GM23248 (cell line): ENCODE results near the gene SLC12A7. TPM values are rescaled to one million over a fixed set of nuclear protein-coding genes. Genes with fewer than 3 reads are reported as not detected.

ENCODE experiments used
- DNase-seq: peaks from one replicate; pipeline ENCODE4 v3.0.0-alpha.2; 2015
- H2AFZ ChIP-seq: fragments of 200-600 bp; sonication (generic); 2 replicates; pipeline ENCODE4 v1.6.1; 2016; ENCODE audit warnings: antibody characterized with exemption
- H3F3A ChIP-seq: fragments of 200-600 bp; sonication (generic); 2 replicates; pipeline ENCODE4 v1.6.1; 2016; ENCODE audit warnings: mild to moderate bottlenecking, antibody characterized with exemption, mixed run types; ENCODE audit not compliant: insufficient read depth
- H3K27ac ChIP-seq: fragments of 200-600 bp; sonication (generic); 2 replicates; pipeline ENCODE4 v1.5.1; 2016; ENCODE audit warnings: mild to moderate bottlenecking
- H3K27me3 ChIP-seq: fragments of 200-600 bp; sonication (generic); replicated peaks from 2 replicates; pipeline ENCODE4 v1.6.1; 2016; ENCODE audit warnings: mild to moderate bottlenecking; ENCODE audit not compliant: insufficient read depth
- H3K36me3 ChIP-seq: fragments of 200-600 bp; sonication (generic); 2 replicates; pipeline ENCODE4 v1.6.1; 2016; ENCODE audit warnings: low read depth, mild to moderate bottlenecking
- H3K4me1 ChIP-seq: fragments of 200-600 bp; sonication (generic); 2 replicates; pipeline ENCODE4 v1.6.1; 2016; ENCODE audit warnings: mild to moderate bottlenecking; ENCODE audit not compliant: insufficient read depth
- H3K4me2 ChIP-seq: fragments of 200-600 bp; sonication (generic); one replicate; pipeline ENCODE4 v1.6.1; 2016; ENCODE audit warnings: mild to moderate bottlenecking; ENCODE audit not compliant: unreplicated experiment
- H3K4me3 ChIP-seq: fragments of 200-600 bp; sonication (generic); 2 replicates; pipeline ENCODE4 v1.5.1; 2016; ENCODE audit warnings: mild to moderate bottlenecking
- H3K79me2 ChIP-seq: fragments of 200-600 bp; sonication (generic); 2 replicates; pipeline ENCODE4 v1.6.1; 2016; ENCODE audit warnings: mild to moderate bottlenecking; ENCODE audit not compliant: insufficient read depth
- H3K9ac ChIP-seq: fragments of 200-600 bp; sonication (generic); 2 replicates; pipeline ENCODE4 v1.6.1; 2016; ENCODE audit warnings: mild to moderate bottlenecking
- H3K9me2 ChIP-seq: fragments of 200-600 bp; sonication (generic); 2 replicates; pipeline ENCODE4 v1.6.1; 2016; ENCODE audit warnings: mixed run types, mild to moderate bottlenecking, moderate library complexity; ENCODE audit not compliant: insufficient read depth
- H3K9me3 ChIP-seq: fragments of 200-600 bp; sonication (generic); one replicate; pipeline ENCODE4 v1.6.1; 2017; ENCODE audit warnings: low read depth
- H4K20me1 ChIP-seq: fragments of 200-600 bp; sonication (generic); 2 replicates; pipeline ENCODE4 v1.6.0; 2016; ENCODE audit not compliant: insufficient read depth
- EZH2 ChIP-seq: fragments of 200-600 bp; sonication (generic); IDR thresholded peaks from 2 replicates; pipeline ENCODE4 v1.6.1; 2018; ENCODE audit warnings: antibody characterized with exemption, mild to moderate bottlenecking; ENCODE audit not compliant: insufficient read depth, poor library complexity, severe bottlenecking
- EZH2phosphoT487 ChIP-seq: fragments of 200-600 bp; sonication (generic); IDR thresholded peaks from 2 replicates; pipeline ENCODE4 v1.6.1; 2018; ENCODE audit warnings: antibody characterized with exemption, moderate library complexity, mild to moderate bottlenecking, low read depth; ENCODE audit not compliant: insufficient read depth
- WGBS, 2 experiments: methylation state at CpG; one replicate each; pipeline ENCODE4 v1.1.6; 2015 to 2017; ENCODE audit warnings: low lambda C conversion rate in 2 of 2, low coverage in 1 of 2; ENCODE audit errors: missing lambda C conversion rate in 2 of 2; 5-methylcytosine and 5-hydroxymethylcytosine counted together
- in situ Hi-C: fragments of 300-500 bp; cut with MboI; formaldehyde crosslinking; loops from 2 replicates; pipeline ENCODE4 v1.15.0; 2020
- polyA plus RNA-seq: library from polyadenylated mRNA; unstranded; fragments of >200 nt; fragmentation: Nextera tagmentation; extraction: Ambion mirVana; gene quantifications from 2 replicates; pipeline ENCODE4 v1.2.1, GENCODE V29; 2016
- total RNA-seq: library from RNA; depleted of rRNA; stranded (reverse); fragments of >200 nt; shearing (Covaris generic); gene quantifications from 2 replicates; pipeline ENCODE4 v1.2.3, GENCODE V29; 2014

The SLC12A7 gene
- total and polyA plus RNA-seq, 2 experiments from 2014 or later: 0.75 to 1.9 TPM

DNA sequence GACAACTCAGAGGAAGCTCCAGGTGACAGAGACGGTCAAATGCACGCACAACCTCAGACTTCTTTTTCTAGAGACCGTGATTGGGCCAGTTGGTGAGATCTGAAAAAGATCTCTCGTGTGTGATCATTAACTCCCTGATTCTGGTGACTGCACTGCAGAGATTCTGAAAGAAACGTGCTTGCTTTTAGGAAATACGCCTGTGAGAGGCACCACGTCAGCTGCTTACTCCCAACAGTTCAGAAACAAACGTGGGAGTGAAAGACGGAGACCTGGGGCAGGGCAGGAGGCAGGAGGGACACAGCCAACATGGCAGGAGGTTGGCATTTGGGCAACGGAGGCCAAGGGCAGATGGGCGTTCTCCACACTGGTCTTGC is 15.9 kb downstream of the SLC12A7 start:
- WGBS, 2 experiments: 84 to 87% methylated on average over 11 of the region's 11 CpGs
- H3K4me2 ChIP-seq: no peak overlapping the region
- no peak overlapping the region for H3K27ac ChIP-seq
- H3K4me3 ChIP-seq: no peak overlapping the region
- no peaks in the 10 kb centered on the region for H3K79me2 ChIP-seq
- DNase-seq: no peak
- no peak overlapping the region for H2AFZ ChIP-seq
- H3K9ac ChIP-seq: no peak overlapping the region
- H3K9me3 ChIP-seq: no peaks in the 10 kb centered on the region
- no peaks in the 10 kb centered on the region; the same call in 1 of the 2 replicates for H3K27me3 ChIP-seq
- no peaks in the 10 kb centered on the region for H3K9me2 ChIP-seq
- H4K20me1 ChIP-seq: no peaks in the 10 kb centered on the region
- TF ChIP-seq EZH2phosphoT487: no peak
- TF ChIP-seq EZH2: no peak
- H3K4me1 ChIP-seq: no peaks in the 10 kb centered on the region
- in situ Hi-C loops: no loop called here
- no peaks in the 10 kb centered on the region for H3K36me3 ChIP-seq
- H3F3A ChIP-seq: no peaks in the 10 kb centered on the region

DNA sequence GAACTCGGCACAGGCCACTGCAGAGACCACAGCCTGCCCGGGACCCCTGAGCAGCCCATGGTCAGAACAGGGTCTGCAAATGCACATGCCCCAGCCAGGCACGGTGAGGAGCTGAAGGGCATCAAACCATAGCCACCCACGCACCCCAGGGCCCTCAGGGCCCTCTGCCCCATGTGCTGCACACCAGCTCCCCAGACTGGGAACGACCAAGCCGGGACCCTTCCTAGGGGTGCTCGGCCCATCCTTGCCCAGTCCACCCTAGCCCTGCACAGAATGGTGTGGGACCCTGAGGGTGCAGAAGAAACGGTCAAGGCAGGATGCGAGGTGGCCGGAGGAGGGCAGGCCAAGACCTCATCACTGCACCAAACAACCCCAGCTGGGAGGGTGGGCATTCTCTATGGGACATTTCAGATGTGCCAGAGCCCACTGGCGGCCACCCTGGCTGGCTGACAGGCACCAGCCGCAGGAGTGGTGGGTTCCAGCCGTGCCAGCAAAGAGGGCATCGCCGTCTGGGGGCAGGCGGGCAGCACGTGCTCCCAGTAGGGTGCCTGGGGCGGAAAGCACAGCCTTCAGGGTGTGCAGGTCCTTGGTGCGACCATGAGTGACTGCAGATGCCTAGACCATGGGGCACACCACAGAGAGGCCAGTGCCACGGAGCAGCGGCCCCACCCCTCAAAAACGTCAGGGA is 16.4 kb downstream of the SLC12A7 start:
- Histone ChIP-seq H3K36me3 (no peaks in the 10 kb centered on the region), H4K20me1 (no peaks in the 10 kb centered on the region), H3K4me3 (no peak overlapping the region), H2AFZ (no peak overlapping the region), H3K4me1 (no peaks in the 10 kb centered on the region), H3K27me3 (no peaks in the 10 kb centered on the region; the same call in 1 of the 2 replicates), H3K9ac (no peak overlapping the region), H3K9me2 (no peaks in the 10 kb centered on the region), H3K79me2 (no peaks in the 10 kb centered on the region), H3K4me2 (no peak overlapping the region), H3K9me3 (no peaks in the 10 kb centered on the region), H3F3A (no peaks in the 10 kb centered on the region), H3K27ac (no peak overlapping the region)
- DNase-seq: no peak
- in situ Hi-C loops: no loop called here
- no peak for TF ChIP-seq EZH2phosphoT487
- TF ChIP-seq EZH2: no peak
- 82 to 89% methylated on average over 22 of the region's 22 CpGs for WGBS, 2 experiments

DNA sequence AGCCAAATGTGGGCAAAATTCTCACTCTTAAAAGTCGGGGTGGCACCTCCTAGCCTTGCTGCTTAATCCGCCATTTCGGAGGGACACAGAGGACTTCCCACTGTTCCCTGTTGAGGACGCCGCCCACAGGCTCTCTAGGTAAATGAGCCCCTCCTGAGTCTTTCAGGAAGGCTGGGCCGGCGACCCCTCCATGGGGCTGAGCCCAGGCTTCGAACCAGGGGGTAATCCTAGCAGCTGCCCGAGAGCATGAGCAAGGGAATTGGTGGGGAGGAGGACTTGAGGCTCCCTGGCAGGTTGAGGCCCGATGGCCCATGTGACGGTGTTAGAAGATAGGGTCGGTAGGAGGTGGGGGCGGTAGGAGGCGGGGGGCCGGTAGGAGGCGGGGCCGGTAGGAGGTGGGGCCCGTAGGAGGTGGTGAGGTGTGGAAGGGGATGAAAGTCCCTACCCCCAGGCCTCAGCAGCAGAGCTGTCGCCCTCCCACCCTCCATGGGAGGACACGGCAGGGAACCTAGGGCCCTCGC is 17.1 kb downstream of the SLC12A7 start:
- Histone ChIP-seq H3K36me3 (no peaks in the 10 kb centered on the region), H3K9ac (no peak overlapping the region), H3K4me3 (no peak overlapping the region), H3K9me2 (no peaks in the 10 kb centered on the region), H2AFZ (no peak overlapping the region), H3K4me2 (no peak overlapping the region), H3K27me3 (no peaks in the 10 kb centered on the region; the same call in 1 of the 2 replicates), H3K79me2 (no peaks in the 10 kb centered on the region), H3F3A (no peaks in the 10 kb centered on the region), H4K20me1 (no peaks in the 10 kb centered on the region), H3K9me3 (no peaks in the 10 kb centered on the region), H3K27ac (no peak overlapping the region), H3K4me1 (no peaks in the 10 kb centered on the region)
- DNase-seq: no peak
- TF ChIP-seq EZH2 (no peak), EZH2phosphoT487 (no peak)
- in situ Hi-C loops: no loop called here
- WGBS, 2 experiments: 65 to 80% methylated on average over 13 to 20 of the region's 21 CpGs

DNA sequence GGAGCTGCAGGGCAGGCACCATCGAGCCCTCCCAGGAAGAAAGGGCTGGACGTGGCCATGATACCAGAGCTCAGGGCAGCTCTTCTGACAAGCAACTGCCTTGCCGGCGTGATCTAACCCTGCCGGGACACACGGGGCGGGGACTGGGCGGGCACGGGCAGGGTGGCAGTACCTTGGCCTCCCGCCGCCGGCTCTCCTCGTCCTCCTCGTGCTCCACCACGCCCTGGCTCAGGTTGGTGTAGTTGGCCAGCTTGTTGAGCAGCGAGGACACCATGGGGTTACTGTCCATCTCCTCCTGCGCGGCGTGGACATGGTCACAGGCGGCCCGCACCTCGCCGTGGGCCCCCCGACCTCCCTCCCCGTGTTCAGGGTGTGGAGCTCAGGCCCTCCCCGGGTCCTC is 18.5 kb downstream of the SLC12A7 start:
- no peaks in the 10 kb centered on the region; the same call in 1 of the 2 replicates for H3K27me3 ChIP-seq
- H3K9ac ChIP-seq: no peak overlapping the region
- TF ChIP-seq EZH2phosphoT487 (no peak), EZH2 (no peak)
- no peaks in the 10 kb centered on the region for H3K36me3 ChIP-seq
- H3K4me3 ChIP-seq: no peak overlapping the region
- WGBS, 2 experiments: 84 to 88% methylated on average over 12 to 21 of the region's 26 CpGs
- H2AFZ ChIP-seq: no peak overlapping the region
- H3K4me1 ChIP-seq: no peaks in the 10 kb centered on the region
- H3F3A ChIP-seq: no peaks in the 10 kb centered on the region
- H4K20me1 ChIP-seq: no peaks in the 10 kb centered on the region
- no peak overlapping the region for H3K4me2 ChIP-seq
- H3K9me3 ChIP-seq: no peaks in the 10 kb centered on the region
- no peaks in the 10 kb centered on the region for H3K79me2 ChIP-seq
- no peaks in the 10 kb centered on the region for H3K9me2 ChIP-seq
- in situ Hi-C loops: no loop called here
- no peak for DNase-seq
- H3K27ac ChIP-seq: no peak overlapping the region
